Measurements from ENCODE around the gene SLC7A1. TPM values are rescaled to one million over a fixed set of nuclear protein-coding genes. Genes with fewer than 3 reads are reported as not detected.

SLC7A1 gene
- total and polyA plus RNA-seq, 2 of the 13 experiments (the other 11 are each of a cell fraction or from before 2014, with no cell fraction given): 14.5 to 15.3 TPM

DNA sequence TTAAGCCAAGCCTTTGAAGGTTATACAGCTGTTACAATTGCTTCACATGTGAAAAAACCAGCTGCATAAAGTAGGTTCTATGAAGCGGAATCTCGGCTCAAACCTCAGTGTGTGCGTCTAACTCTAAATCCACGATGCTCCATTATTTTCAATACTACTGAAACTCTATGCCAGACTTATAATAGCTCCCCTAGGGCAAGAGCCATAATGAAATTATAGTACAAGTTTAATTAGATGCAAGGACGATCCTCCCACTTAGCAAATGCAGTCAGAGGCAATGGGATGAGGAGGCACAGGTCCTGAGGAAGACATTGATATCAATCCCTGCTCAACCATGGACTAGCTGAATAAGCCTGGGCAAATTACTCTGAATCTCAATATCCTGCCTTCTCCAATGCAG, 31.1 kb downstream of the SLC7A1 start (continued):
- TF ChIP-seq ARID5B (CRISPR knock-in tag; IDR thresholded peaks at IDR 0.05) (no peak), SKI (IDR thresholded peaks at IDR 0.05; ENCODE audit: partially characterized antibody) (no peak), ZNF773 (CRISPR knock-in tag; IDR thresholded peaks at IDR 0.05; ENCODE audit: borderline replicate concordance) (no peak), JUND (CRISPR knock-in tag; IDR thresholded peaks at IDR 0.05) (no peak), MZF1 (CRISPR knock-in tag; IDR thresholded peaks at IDR 0.05; ENCODE audit: borderline replicate concordance) (no peak), HNRNPUL1 (IDR thresholded peaks at IDR 0.05; ENCODE audit: low read depth, low read length) (no peak)
- TF ChIP-seq, protein P1, sequence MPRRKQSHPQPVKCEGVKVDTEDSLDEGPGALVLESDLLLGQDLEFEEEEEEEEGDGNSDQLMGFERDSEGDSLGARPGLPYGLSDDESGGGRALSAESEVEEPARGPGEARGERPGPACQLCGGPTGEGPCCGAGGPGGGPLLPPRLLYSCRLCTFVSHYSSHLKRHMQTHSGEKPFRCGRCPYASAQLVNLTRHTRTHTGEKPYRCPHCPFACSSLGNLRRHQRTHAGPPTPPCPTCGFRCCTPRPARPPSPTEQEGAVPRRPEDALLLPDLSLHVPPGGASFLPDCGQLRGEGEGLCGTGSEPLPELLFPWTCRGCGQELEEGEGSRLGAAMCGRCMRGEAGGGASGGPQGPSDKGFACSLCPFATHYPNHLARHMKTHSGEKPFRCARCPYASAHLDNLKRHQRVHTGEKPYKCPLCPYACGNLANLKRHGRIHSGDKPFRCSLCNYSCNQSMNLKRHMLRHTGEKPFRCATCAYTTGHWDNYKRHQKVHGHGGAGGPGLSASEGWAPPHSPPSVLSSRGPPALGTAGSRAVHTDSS (CRISPR knock-in tag; conservative IDR thresholded peaks at IDR 0.05): no peak
- TF ChIP-seq, protein P2, sequence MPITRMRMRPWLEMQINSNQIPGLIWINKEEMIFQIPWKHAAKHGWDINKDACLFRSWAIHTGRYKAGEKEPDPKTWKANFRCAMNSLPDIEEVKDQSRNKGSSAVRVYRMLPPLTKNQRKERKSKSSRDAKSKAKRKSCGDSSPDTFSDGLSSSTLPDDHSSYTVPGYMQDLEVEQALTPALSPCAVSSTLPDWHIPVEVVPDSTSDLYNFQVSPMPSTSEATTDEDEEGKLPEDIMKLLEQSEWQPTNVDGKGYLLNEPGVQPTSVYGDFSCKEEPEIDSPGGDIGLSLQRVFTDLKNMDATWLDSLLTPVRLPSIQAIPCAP (CRISPR knock-in tag; IDR thresholded peaks at IDR 0.05; ENCODE audit: low read depth): no peak
